ENCODE data around the gene STRBP.

STRBP gene

DNA sequence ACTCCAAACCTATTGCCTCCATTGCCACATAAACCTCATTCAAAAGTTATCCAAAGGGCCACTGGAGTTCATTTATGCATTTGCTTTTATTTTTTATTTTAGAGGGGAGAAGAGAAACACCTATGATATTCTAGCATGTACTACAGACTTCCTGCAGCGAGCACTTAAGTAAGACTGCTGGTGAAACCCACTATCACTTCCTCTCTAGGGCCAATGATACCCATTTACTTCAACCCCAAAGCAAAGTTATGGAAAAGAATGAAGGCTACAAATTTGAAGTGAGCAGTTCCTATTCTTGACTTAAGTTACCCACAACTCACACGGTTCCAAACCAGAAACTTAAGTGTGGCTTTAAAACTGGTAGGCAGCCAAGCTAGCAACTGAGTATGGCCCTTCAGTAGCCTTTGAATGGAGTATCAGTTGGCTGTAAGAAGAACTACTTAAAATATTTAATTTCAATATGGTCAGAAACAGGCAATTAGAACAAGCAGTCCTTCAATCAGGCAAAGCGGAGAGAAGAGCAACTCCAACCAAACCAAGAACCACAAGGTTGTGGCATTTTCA is 140.8 kb downstream of the STRBP start:
- peak in 1 of 4 experiments; percentile 15 for DNase-seq

GRCh38 chr9:123121457-123121856 is 146.9 kb downstream of the STRBP start:
- no peak for DNase-seq

GRCh38 chr9:123120953-123121352 is 147.4 kb downstream of the STRBP start:
- no peak for DNase-seq

DNA sequence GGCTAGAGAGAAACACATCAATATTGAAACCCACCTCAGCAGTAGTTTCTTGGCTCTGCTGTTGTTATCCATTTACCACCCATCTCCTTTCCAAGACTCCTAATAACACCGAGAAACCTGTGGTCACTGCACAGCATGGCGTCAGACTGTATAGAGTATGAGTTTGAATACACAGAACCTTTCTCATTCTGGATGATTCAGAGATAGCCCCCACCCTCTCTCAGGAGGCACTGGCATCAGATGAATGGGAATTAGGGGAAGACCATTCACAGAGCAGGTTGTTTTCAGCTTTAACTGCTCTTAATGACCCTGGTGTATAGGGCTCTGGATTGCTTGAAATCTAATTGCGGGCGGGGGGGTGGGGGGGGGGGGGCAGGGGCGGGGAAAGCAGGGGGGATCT is 148.3 kb downstream of the STRBP start:
- DNase-seq: no peak

DNA sequence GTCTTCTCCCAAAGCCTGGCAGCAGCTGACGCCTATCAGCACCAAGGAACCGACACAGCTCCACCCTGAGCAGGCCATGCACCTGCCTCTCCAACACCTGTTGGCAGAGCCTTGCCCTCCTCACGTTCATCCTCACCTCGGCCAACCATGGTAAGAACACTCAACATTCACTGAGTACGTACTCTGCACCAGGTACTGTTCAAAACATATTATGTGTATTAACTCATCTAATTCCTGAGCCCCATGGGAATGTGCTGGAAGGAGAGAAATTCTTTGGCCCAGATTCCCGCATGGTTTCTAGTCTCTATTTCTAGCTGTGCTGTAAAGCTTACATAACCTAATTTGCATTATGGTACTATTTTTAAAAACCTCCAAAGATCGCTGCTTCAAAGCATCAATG is 148.8 kb downstream of the STRBP start:
- DNase-seq: no peak

- no peak for DNase-seq
Observed at GRCh38 chr9:123116036-123116435, 152.3 kb downstream of the STRBP start.

DNA sequence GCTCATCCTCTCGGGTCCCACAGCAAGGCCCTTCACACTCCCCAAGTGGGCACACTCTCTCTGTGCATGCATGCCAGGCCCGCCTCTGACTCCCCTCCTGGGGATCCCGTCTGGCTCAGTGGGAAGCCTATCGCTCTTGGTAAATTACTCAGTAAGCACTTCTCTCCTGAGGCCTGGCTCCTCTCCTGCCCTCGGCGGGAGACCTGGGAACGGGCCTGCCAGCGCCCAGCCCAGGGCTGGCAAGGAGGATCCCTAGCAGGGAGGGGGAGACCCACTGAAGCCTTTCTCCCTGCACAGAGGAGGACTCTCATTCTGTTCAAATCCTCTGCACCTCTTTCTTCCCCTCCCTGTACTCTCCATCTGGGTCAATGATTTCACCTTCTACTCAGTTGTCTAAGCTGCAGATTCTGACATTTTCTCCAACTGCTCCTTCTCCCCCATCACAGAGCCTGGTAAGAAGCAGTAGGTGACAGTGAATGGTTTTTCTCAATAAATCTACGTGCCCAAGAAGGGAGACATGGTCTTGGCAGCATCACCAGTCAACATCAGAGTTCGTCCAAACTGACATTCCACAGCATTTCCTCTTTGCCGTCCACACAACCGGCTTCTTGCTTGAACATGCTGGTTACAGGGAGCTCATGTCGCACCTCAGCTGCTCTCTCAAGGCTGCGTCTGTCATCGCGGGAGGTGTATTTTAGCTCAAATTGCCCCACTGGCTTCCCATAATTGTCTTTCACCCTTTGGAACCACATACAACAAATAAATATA is 153.1 kb downstream of the STRBP start:
- no peak for DNase-seq

DNA sequence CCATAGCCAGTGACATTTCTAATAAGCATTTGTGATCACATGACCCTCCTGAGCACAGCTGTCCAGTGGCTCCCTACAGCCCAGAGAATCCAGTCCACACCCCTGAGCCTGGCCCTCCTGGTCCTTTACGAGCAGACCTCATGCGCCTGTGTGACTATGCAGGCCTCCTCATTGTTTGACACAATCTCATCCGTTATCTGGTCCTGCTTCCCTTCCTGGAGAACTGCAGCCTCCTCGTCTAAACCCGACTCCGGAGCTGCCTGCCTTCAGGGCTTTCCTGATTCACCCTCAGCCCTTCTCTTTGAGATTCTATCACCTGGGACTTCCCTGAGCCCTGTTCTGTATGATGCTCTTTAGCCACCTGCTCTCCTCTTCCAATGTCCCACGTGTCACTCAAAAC is 155.2 kb downstream of the STRBP start:
- no peak for DNase-seq

- DNase-seq: no peak
Observed at GRCh38 chr9:123112015-123112975, 156.1 kb downstream of the STRBP start.

- no peak for DNase-seq
Observed at GRCh38 chr9:123111427-123112014, 156.9 kb downstream of the STRBP start.

DNA sequence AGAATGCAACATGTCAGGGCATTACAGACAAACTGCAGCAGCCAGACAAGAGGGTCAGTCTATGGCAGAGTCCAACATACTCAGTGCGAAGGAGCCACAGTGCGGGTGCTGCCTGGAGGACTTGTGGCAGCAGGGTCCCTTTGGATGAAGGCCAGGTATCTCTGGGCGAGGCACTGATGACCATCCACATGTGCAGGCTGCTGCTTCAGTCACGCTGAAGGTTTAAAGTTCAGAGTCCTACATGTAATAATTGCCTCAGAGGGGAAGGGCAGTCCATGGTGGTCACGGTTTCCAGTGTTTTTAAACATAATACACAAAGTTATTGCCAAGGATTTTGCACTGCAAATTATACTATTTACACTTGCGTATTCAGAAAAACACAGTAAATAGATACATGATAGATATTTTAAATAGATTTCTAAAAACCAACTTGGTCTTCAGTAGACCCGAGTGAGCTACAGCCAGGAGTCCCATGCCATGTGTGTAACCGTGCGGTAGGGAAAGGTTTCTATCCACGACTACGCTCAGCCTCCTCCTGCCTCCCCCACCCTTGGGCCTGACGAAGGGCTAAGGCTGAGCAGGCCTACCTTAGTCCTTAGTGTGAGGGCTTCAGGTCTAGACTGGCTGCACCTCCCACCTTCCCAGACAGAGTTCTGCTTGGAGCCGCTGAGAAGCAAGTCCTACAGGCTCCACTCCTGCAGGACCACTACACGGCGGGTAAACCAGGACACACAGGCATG is 158.7 kb downstream of the STRBP start:
- DNase-seq: no peak

GRCh38 chr9:123108976-123109375 is 159.4 kb downstream of the STRBP start:
- DNase-seq: no peak

DNA sequence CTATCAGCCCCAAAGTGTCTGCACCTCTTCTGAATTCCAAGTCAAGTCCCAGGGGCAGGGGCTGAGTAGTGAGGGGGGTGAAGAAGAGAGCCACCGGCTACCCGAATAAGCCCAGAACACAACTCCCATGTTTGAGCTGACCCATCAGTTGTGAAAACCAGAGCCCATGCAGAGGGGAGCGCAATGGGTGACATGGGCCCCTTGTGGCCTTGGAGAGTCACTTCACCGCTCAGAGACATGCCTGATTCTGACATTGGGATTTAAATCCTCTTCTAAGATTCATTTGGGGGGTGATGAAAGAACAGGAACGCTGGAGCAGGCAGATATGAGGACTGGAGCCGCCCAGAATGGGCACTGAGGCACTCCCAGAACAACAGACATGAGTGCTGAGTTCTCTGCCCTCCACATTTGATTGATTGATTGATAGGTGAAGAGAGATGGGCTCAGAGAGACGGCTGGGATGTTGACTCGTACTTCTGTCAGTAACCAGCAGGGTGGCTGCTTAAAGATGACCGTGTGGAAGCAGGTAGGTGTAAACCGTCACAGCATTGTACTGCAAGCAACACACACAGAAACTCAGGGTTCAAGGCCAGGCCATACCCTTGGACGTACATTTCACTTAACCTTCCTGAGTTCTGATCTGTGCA is 160.6 kb downstream of the STRBP start:
- no peak for DNase-seq

- no peak for DNase-seq
Observed at GRCh38 chr9:123105490-123105889, 162.9 kb downstream of the STRBP start.

- no peak for DNase-seq
Observed at GRCh38 chr9:123104807-123105206, 163.6 kb downstream of the STRBP start.

- no peak for DNase-seq
Observed at GRCh38 chr9:123102375-123103113, 165.8 kb downstream of the STRBP start.

DNA sequence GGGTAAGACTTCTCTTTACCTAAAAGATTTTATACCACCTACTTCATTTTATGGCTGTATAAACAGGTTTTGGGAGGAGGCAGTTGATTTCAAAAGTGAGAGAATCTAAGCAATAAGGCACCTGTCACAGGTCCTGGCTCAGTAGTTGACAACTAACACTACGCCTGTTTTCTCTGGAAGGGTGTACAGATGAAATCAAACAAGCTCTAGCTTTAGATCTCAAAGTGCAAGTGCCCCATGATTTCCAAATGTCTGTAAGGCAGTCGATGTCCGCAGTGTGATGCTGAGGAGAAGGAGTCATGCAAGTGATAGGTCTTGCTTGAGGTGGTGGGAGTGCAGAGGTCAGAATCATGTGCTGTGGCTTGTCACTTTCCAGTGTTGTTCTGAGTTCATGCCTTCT is 168.8 kb downstream of the STRBP start:
- no peak for DNase-seq

DNA sequence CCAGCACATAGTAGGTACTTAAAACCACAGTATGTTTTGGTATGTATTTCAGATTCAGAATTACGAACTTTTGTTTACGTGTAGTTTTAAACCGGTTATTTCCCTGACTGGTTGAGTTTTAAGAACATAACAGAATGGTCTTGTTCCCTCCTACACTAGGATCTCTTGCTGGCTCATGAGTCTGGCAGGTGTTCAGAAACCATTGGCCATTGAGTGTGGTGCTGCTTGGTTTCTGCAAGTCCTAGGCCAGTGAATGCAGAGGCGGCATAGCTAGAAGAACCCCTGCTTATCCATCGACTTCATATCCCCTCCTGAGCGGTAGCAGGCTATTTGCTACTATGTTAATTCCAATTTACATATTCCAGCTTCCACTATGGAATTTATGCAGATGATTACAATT is 169.3 kb downstream of the STRBP start:
- no peak for DNase-seq

GRCh38 chr9:123098096-123098459 is 170.3 kb downstream of the STRBP start:
- no peak for DNase-seq

- DNase-seq: no peak
Observed at GRCh38 chr9:123097430-123098095, 170.8 kb downstream of the STRBP start.

DNA sequence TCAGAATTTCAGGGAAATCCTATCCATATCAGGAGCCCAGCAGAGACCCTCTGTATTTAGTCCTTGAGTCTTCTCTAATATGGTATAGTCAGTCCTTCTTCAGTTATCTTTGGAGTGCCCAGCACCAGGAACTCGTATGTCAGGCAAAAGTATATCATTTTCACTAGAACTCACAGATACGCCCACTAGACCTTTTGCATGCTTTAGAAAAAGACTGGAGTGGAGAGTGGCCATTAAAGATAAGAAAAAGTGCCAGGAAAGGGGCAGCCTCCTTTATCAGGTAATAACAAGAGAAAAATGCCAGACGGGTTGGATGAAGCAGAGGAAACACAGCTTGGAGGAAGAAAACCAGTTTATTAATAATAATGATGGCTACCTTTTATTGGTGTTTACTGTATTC is 171.4 kb downstream of the STRBP start:
- no peak for DNase-seq
